NCI-H510A treated with DMSO at 0.1 percent for 48 hours (cell line): ENCODE results near the gene RAPGEF3.

Experiments used
- DNase-seq: peaks from one replicate; lab custom pipeline; 2025; lab: John Stamatoyannopoulos, UW

Gene RAPGEF3

GRCh38 chr12:47687636-47688035, 71.0 kb downstream of the RAPGEF3 start:
- DNase-seq = no peak

- peak; percentile 32 for DNase-seq
Observed at GRCh38 chr12:47686645-47687240, 71.9 kb downstream of the RAPGEF3 start.
